ENCODE measurements around the gene NMT1.
A peak's percentile ranks its signal among the peaks of the same experiment; 100 is the strongest.

The NMT1 gene

GRCh38 chr17:45061606-45062205, 589 bp downstream of the NMT1 start:
- Histone ChIP-seq H3K4me1 (ENCODE audit: control insufficient read depth, insufficient read depth, low read length) (peaks cover 34% of the 10 kb centered on the region), H3K27me3 (replicated peaks; ENCODE audit: control insufficient read depth, insufficient read depth, low read length) (no peaks in the 10 kb centered on the region), H3K4me3 (ENCODE audit: low read length) (peak overlapping the region; percentile 95), H3K9ac (ENCODE audit: low read length) (peak overlapping the region; percentile 95), H3K9me3 (ENCODE audit: control insufficient read depth, low read length) (no peaks in the 10 kb centered on the region), H3K36me3 (ENCODE audit: control insufficient read depth, insufficient read depth, low read length, severe bottlenecking) (peaks cover 3% of the 10 kb centered on the region)
- DNase-seq (ENCODE audit: low read depth), result no peak

- Histone ChIP-seq H3K4me3 (ENCODE audit: low read length) (peak overlapping the region; percentile 3), H3K9ac (ENCODE audit: low read length) (peak overlapping the region; percentile 40), H3K9me3 (ENCODE audit: control insufficient read depth, low read length) (no peaks in the 10 kb centered on the region), H3K4me1 (ENCODE audit: control insufficient read depth, insufficient read depth, low read length) (peaks cover 47% of the 10 kb centered on the region), H3K27me3 (replicated peaks; ENCODE audit: control insufficient read depth, insufficient read depth, low read length) (no peaks in the 10 kb centered on the region), H3K36me3 (ENCODE audit: control insufficient read depth, insufficient read depth, low read length, severe bottlenecking) (peaks cover 8% of the 10 kb centered on the region)
- DNase-seq (ENCODE audit: low read depth), result no peak
Observed at GRCh38 chr17:45063198-45063597, 2.1 kb downstream of the NMT1 start.

GRCh38 chr17:45067637-45068036, 6.5 kb downstream of the NMT1 start:
- peaks cover 30% of the 10 kb centered on the region for H3K4me1 ChIP-seq (ENCODE audit: control insufficient read depth, insufficient read depth, low read length)
- no peak overlapping the region for H3K4me3 ChIP-seq (ENCODE audit: low read length)
- H3K36me3 ChIP-seq (ENCODE audit: control insufficient read depth, insufficient read depth, low read length, severe bottlenecking), result peaks cover 28% of the 10 kb centered on the region
- no peak for DNase-seq (ENCODE audit: low read depth)
- peak overlapping the region; percentile 27 for H3K9ac ChIP-seq (ENCODE audit: low read length)
- no peaks in the 10 kb centered on the region for H3K27me3 ChIP-seq (replicated peaks; ENCODE audit: control insufficient read depth, insufficient read depth, low read length)
- no peaks in the 10 kb centered on the region for H3K9me3 ChIP-seq (ENCODE audit: control insufficient read depth, low read length)

- no peak for DNase-seq (ENCODE audit: low read depth)
- Histone ChIP-seq H3K9me3 (ENCODE audit: control insufficient read depth, low read length) (no peaks in the 10 kb centered on the region), H3K4me3 (ENCODE audit: low read length) (no peak overlapping the region), H3K9ac (ENCODE audit: low read length) (no peak overlapping the region), H3K36me3 (ENCODE audit: control insufficient read depth, insufficient read depth, low read length, severe bottlenecking) (peaks cover 40% of the 10 kb centered on the region), H3K4me1 (ENCODE audit: control insufficient read depth, insufficient read depth, low read length) (peaks cover 41% of the 10 kb centered on the region), H3K27me3 (replicated peaks; ENCODE audit: control insufficient read depth, insufficient read depth, low read length) (no peaks in the 10 kb centered on the region)
Observed at GRCh38 chr17:45070001-45070400, 8.9 kb downstream of the NMT1 start.

GRCh38 chr17:45070809-45071208, 9.7 kb downstream of the NMT1 start:
- no peak overlapping the region for H3K4me3 ChIP-seq (ENCODE audit: low read length)
- H3K4me1 ChIP-seq (ENCODE audit: control insufficient read depth, insufficient read depth, low read length), result peaks cover 38% of the 10 kb centered on the region
- H3K9me3 ChIP-seq (ENCODE audit: control insufficient read depth, low read length), result no peaks in the 10 kb centered on the region
- peaks cover 41% of the 10 kb centered on the region for H3K36me3 ChIP-seq (ENCODE audit: control insufficient read depth, insufficient read depth, low read length, severe bottlenecking)
- H3K9ac ChIP-seq (ENCODE audit: low read length), result no peak overlapping the region
- no peaks in the 10 kb centered on the region for H3K27me3 ChIP-seq (replicated peaks; ENCODE audit: control insufficient read depth, insufficient read depth, low read length)
- DNase-seq (ENCODE audit: low read depth), result no peak

GRCh38 chr17:45073414-45074070, 12.4 kb downstream of the NMT1 start:
- Histone ChIP-seq H3K36me3 (ENCODE audit: control insufficient read depth, insufficient read depth, low read length, severe bottlenecking) (peaks cover 42% of the 10 kb centered on the region), H3K27me3 (replicated peaks; ENCODE audit: control insufficient read depth, insufficient read depth, low read length) (no peaks in the 10 kb centered on the region)
- DNase-seq (ENCODE audit: low read depth), result peak; percentile 91

GRCh38 chr17:45077643-45078042, 16.5 kb downstream of the NMT1 start:
- H3K36me3 ChIP-seq (ENCODE audit: control insufficient read depth, insufficient read depth, low read length, severe bottlenecking), result peaks cover 52% of the 10 kb centered on the region
- DNase-seq (ENCODE audit: low read depth), result no peak
- no peak overlapping the region for H3K9ac ChIP-seq (ENCODE audit: low read length)
- no peaks in the 10 kb centered on the region for H3K27me3 ChIP-seq (replicated peaks; ENCODE audit: control insufficient read depth, insufficient read depth, low read length)
- no peaks in the 10 kb centered on the region for H3K9me3 ChIP-seq (ENCODE audit: control insufficient read depth, low read length)
- H3K4me1 ChIP-seq (ENCODE audit: control insufficient read depth, insufficient read depth, low read length), result peaks cover 47% of the 10 kb centered on the region
- H3K4me3 ChIP-seq (ENCODE audit: low read length), result no peak overlapping the region

More at GRCh38 chr17:45073414-45074070, 12.4 kb downstream of the NMT1 start:
- no peaks in the 10 kb centered on the region for H3K9me3 ChIP-seq (ENCODE audit: control insufficient read depth, low read length)
- H3K4me1 ChIP-seq (ENCODE audit: control insufficient read depth, insufficient read depth, low read length), result peaks cover 34% of the 10 kb centered on the region
- H3K4me3 ChIP-seq (ENCODE audit: low read length), result peak overlapping the region; percentile 31
- peak overlapping the region; percentile 84 for H3K9ac ChIP-seq (ENCODE audit: low read length)

- Histone ChIP-seq H3K4me3 (ENCODE audit: low read length) (no peak overlapping the region), H3K9me3 (ENCODE audit: control insufficient read depth, low read length) (no peaks in the 10 kb centered on the region), H3K27me3 (replicated peaks; ENCODE audit: control insufficient read depth, insufficient read depth, low read length) (no peaks in the 10 kb centered on the region), H3K9ac (ENCODE audit: low read length) (peak overlapping the region; percentile 52), H3K36me3 (ENCODE audit: control insufficient read depth, insufficient read depth, low read length, severe bottlenecking) (peaks cover 65% of the 10 kb centered on the region), H3K4me1 (ENCODE audit: control insufficient read depth, insufficient read depth, low read length) (peaks cover 22% of the 10 kb centered on the region)
- DNase-seq (ENCODE audit: low read depth), result no peak
Observed at GRCh38 chr17:45081047-45081703, 20.1 kb downstream of the NMT1 start.

- Histone ChIP-seq H3K36me3 (ENCODE audit: control insufficient read depth, insufficient read depth, low read length, severe bottlenecking) (peaks cover 93% of the 10 kb centered on the region), H3K9me3 (ENCODE audit: control insufficient read depth, low read length) (no peaks in the 10 kb centered on the region), H3K9ac (ENCODE audit: low read length) (peak overlapping the region; percentile 46), H3K4me1 (ENCODE audit: control insufficient read depth, insufficient read depth, low read length) (peaks cover 46% of the 10 kb centered on the region), H3K27me3 (replicated peaks; ENCODE audit: control insufficient read depth, insufficient read depth, low read length) (no peaks in the 10 kb centered on the region), H3K4me3 (ENCODE audit: low read length) (no peak overlapping the region)
- no peak for DNase-seq (ENCODE audit: low read depth)
Observed at GRCh38 chr17:45086391-45086790, 25.3 kb downstream of the NMT1 start.

GRCh38 chr17:45086865-45087503, 25.9 kb downstream of the NMT1 start:
- Histone ChIP-seq H3K36me3 (ENCODE audit: control insufficient read depth, insufficient read depth, low read length, severe bottlenecking) (peaks cover 93% of the 10 kb centered on the region), H3K9ac (ENCODE audit: low read length) (peak overlapping the region; percentile 77)

GRCh38 chr17:45087504-45087975, 26.4 kb downstream of the NMT1 start:
- Histone ChIP-seq H3K27me3 (replicated peaks; ENCODE audit: control insufficient read depth, insufficient read depth, low read length) (no peaks in the 10 kb centered on the region), H3K9me3 (ENCODE audit: control insufficient read depth, low read length) (no peaks in the 10 kb centered on the region), H3K36me3 (ENCODE audit: control insufficient read depth, insufficient read depth, low read length, severe bottlenecking) (peaks cover 90% of the 10 kb centered on the region), H3K4me3 (ENCODE audit: low read length) (no peak overlapping the region), H3K4me1 (ENCODE audit: control insufficient read depth, insufficient read depth, low read length) (peaks cover 53% of the 10 kb centered on the region), H3K9ac (ENCODE audit: low read length) (peak overlapping the region; percentile 77)
- peak; percentile 71 for DNase-seq (ENCODE audit: low read depth)

More at GRCh38 chr17:45086865-45087503, 25.9 kb downstream of the NMT1 start:
- peaks cover 48% of the 10 kb centered on the region for H3K4me1 ChIP-seq (ENCODE audit: control insufficient read depth, insufficient read depth, low read length)
- DNase-seq (ENCODE audit: low read depth), result no peak
- no peaks in the 10 kb centered on the region for H3K9me3 ChIP-seq (ENCODE audit: control insufficient read depth, low read length)
- H3K27me3 ChIP-seq (replicated peaks; ENCODE audit: control insufficient read depth, insufficient read depth, low read length), result no peaks in the 10 kb centered on the region
- H3K4me3 ChIP-seq (ENCODE audit: low read length), result no peak overlapping the region

All from adipocyte (in vitro differentiated cells).